MCF 10A (cell line): ENCODE data around the gene TPM1. TPM values are rescaled to one million over a fixed set of nuclear protein-coding genes. Genes with fewer than 3 reads are reported as not detected.

Experiments
- BruUV-seq: library from RNA; stranded (reverse); fragments of 400-500 nt; replicated peaks from 2 replicates; lab custom pipeline; 2021; lab: Mats Ljungman, UMichigan
- CTCF ChIA-PET: fragments of 300-600 bp; sonication (Branson Sonifier 250); formaldehyde crosslinking; extraction: SDS; loops from one replicate; lab custom pipeline; 2021; ENCODE audit warnings: antibody characterized with exemption, inconsistent platforms; lab: Yijun Ruan, JAX
- POLR2A ChIA-PET: fragments of 300-600, 350-650 bp; sonication (Branson Sonifier 250); formaldehyde crosslinking; extraction: SDS; loops from one replicate; lab custom pipeline; 2020; ENCODE audit warnings: antibody characterized with exemption, inconsistent platforms; lab: Yijun Ruan, JAX
- DNase-seq: peaks from one replicate; pipeline ENCODE4 v3.0.0-alpha.2; 2018; ENCODE audit not compliant: unreplicated experiment
- H3K27ac Mint-ChIP-seq: one replicate; pipeline ENCODE4 v1.8.0; 2022; ENCODE audit warnings: mild to moderate bottlenecking, low read depth, mixed read lengths; ENCODE audit not compliant: unreplicated experiment
- H3K27me3 Mint-ChIP-seq: one replicate; pipeline ENCODE4 v1.8.0; 2022; ENCODE audit warnings: mixed read lengths; ENCODE audit not compliant: insufficient read depth, unreplicated experiment
- H3K36me3 Mint-ChIP-seq: one replicate; pipeline ENCODE4 v1.8.0; 2022; ENCODE audit warnings: mild to moderate bottlenecking, moderate library complexity, mixed read lengths; ENCODE audit not compliant: insufficient read depth, unreplicated experiment
- H3K4me1 Mint-ChIP-seq: one replicate; pipeline ENCODE4 v1.8.0; 2022; ENCODE audit warnings: mixed read lengths; ENCODE audit not compliant: insufficient read depth, unreplicated experiment
- H3K4me3 Mint-ChIP-seq: one replicate; pipeline ENCODE4 v1.8.0; 2022; ENCODE audit warnings: mild to moderate bottlenecking, moderate library complexity, mixed read lengths; ENCODE audit not compliant: unreplicated experiment
- H3K9me3 Mint-ChIP-seq: one replicate; pipeline ENCODE4 v1.8.0; 2022; ENCODE audit warnings: mixed read lengths; ENCODE audit not compliant: unreplicated experiment
- CTCF ChIP-seq: fragments of 200-600 bp; IDR thresholded peaks from one replicate; pipeline ENCODE4 v1.8.0; 2022; ENCODE audit warnings: antibody characterized with exemption, mild to moderate bottlenecking; ENCODE audit not compliant: unreplicated experiment
- intact Hi-C: fragments of 100-400 bp; cut with micrococcal nuclease; formaldehyde crosslinking; loops from 2 replicates; pipeline ENCODE4 v1.14.1; 2022
- total RNA-seq: library from RNA; stranded (reverse); gene quantifications from 2 replicates; pipeline ENCODE4 v1.2.3, GENCODE V29; 2022

TPM1 gene
- total RNA-seq, 1 experiment from 2014 or later: 67.8 TPM

GRCh38 chr15:63038926-63039673, 3.4 kb upstream of the TPM1 start:
- Mint-ChIP-seq H3K36me3 (no peaks in the 10 kb centered on the region), H3K27ac (no peak overlapping the region), H3K9me3 (no peaks in the 10 kb centered on the region), H3K4me3 (no peak overlapping the region), H3K4me1 (peaks cover 13% of the 10 kb centered on the region), H3K27me3 (no peaks in the 10 kb centered on the region)
- ChIA-PET CTCF (interaction anchor here (0.6 to 4.5 kb wide), 7 partner anchors 8 to 257 kb away, joined by 3 to 38 read pairs (median 4); no protein-coding TSS in a partner anchor), POLR2A (interaction anchor here (0.7 to 2.7 kb wide), 7 partner anchors 9 to 903 kb away, joined by 3 to 19 read pairs (median 4); no protein-coding TSS in a partner anchor)
- no peak for DNase-seq
- no peak for TF ChIP-seq CTCF
- no TSS peak for BruUV-seq
- intact Hi-C loops: no loop called here

- POLR2A ChIA-PET: interaction anchor here (0.7 to 2.7 kb wide), 3 partner anchors 9 to 904 kb away, joined by 3 to 19 read pairs (median 4); no protein-coding TSS in a partner anchor
- Mint-ChIP-seq H3K27me3 (no peaks in the 10 kb centered on the region), H3K9me3 (no peaks in the 10 kb centered on the region), H3K27ac (no peak overlapping the region), H3K36me3 (no peaks in the 10 kb centered on the region), H3K4me3 (no peak overlapping the region), H3K4me1 (peaks cover 13% of the 10 kb centered on the region)
- no peak for DNase-seq
- no TSS peak for BruUV-seq
- intact Hi-C loops: no loop called here
- CTCF ChIA-PET: interaction anchor here (1.0 to 2.1 kb wide), 3 partner anchors 54 to 258 kb away, joined by 3 to 14 read pairs (median 5); no protein-coding TSS in a partner anchor
- TF ChIP-seq CTCF: no peak
Observed at GRCh38 chr15:63039811-63040210, 2.7 kb upstream of the TPM1 start.

- intact Hi-C loops: no loop called here
- Mint-ChIP-seq H3K27me3 (no peaks in the 10 kb centered on the region), H3K36me3 (no peaks in the 10 kb centered on the region), H3K27ac (no peak overlapping the region), H3K9me3 (no peaks in the 10 kb centered on the region), H3K4me1 (peaks cover 20% of the 10 kb centered on the region), H3K4me3 (no peak overlapping the region)
- POLR2A ChIA-PET: no interaction called here
- no peak for DNase-seq
- TF ChIP-seq CTCF: no peak
- CTCF ChIA-PET: interaction anchor here (1.5 to 2.1 kb wide), 2 partner anchors 48 to 53 kb away, joined by 3 to 14 read pairs; no protein-coding TSS in a partner anchor
- BruUV-seq: no TSS peak
Observed at GRCh38 chr15:63040509-63040908, 2.0 kb upstream of the TPM1 start.

- H3K4me1 Mint-ChIP-seq: peaks cover 24% of the 10 kb centered on the region
- no TSS peak for BruUV-seq
- ChIA-PET CTCF (interaction anchor here (0.6 to 1.5 kb wide), 2 partner anchors 48 to 1339 kb away, joined by 3 read pairs; no protein-coding TSS in a partner anchor), POLR2A (no interaction called here)
- no peak for TF ChIP-seq CTCF
- H3K27me3 Mint-ChIP-seq: no peaks in the 10 kb centered on the region
- H3K4me3 Mint-ChIP-seq: no peak overlapping the region
- no peaks in the 10 kb centered on the region for H3K9me3 Mint-ChIP-seq
- DNase-seq: no peak
- no peak overlapping the region for H3K27ac Mint-ChIP-seq
- H3K36me3 Mint-ChIP-seq: peaks cover 3% of the 10 kb centered on the region
- intact Hi-C loops: no loop called here
Observed at GRCh38 chr15:63040954-63041353, 1.6 kb upstream of the TPM1 start.
